Nephron progenitor cell (in vitro differentiated cells): ENCODE data around the gene SEPTIN3.
A peak's percentile ranks its signal among the peaks of the same experiment; 100 is the strongest.

Experiments used
- DNase-seq: peaks from one replicate; pipeline ENCODE4 v3.0.0; 2021
- H3K27ac Mint-ChIP-seq: 2 replicates; pipeline ENCODE4 v1.8.0; 2021; ENCODE audit warnings: mild to moderate bottlenecking, moderate library complexity, mixed read lengths
- H3K27me3 Mint-ChIP-seq: 2 replicates; pipeline ENCODE4 v1.8.0; 2021; ENCODE audit warnings: mild to moderate bottlenecking, low read depth, mixed read lengths; ENCODE audit not compliant: poor library complexity
- H3K36me3 Mint-ChIP-seq: 2 replicates; pipeline ENCODE4 v1.8.0; 2021; ENCODE audit warnings: low read depth, mixed read lengths
- H3K4me1 Mint-ChIP-seq: 2 replicates; pipeline ENCODE4 v1.8.0; 2021; ENCODE audit warnings: mixed read lengths
- H3K4me3 Mint-ChIP-seq: 2 replicates; pipeline ENCODE4 v1.8.0; 2021; ENCODE audit warnings: mild to moderate bottlenecking, moderate library complexity, mixed read lengths
- H3K9me3 Mint-ChIP-seq: 2 replicates; pipeline ENCODE4 v1.8.0; 2021; ENCODE audit warnings: mild to moderate bottlenecking, moderate library complexity, mixed read lengths
- TF ChIP-seq, protein P1 (sequence below): fragments of 200-600 bp; sonication (generic); IDR thresholded peaks from 2 replicates; pipeline ENCODE4 v1.5.0; 2021; ENCODE audit warnings: antibody characterized with exemption

The SEPTIN3 gene

DNA sequence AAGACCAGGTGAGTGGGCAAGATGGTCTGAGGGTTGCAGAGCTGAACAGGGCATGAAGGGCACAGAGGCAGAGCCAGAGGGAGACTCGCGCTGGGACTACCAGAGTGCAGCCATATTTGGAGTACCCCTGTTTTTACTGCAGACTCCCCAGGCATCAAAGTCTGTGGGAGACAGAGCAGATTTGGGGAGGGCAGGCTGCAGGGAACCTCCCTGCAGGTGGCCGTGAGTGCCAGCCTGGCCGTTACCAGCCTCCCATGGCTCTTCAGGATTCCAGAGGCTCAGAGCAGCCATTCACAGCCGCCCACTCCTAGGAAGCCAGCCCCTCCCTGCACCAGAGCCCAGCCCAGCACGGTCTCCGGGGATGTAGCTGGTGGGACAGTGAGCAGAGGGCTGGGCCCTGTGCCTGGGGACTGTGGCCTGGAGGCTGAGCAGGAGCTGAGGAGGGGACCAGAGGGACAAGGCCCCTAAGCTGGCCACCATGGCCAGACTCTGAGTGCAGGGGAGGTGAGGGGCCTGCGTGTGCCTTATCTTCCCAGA lies at the start of gene SEPTIN3:
Gene SEPTIN3, plus strand, starts transcription at position 334 of the 537 bp plus-strand sequence. CDS start 2,050 bp downstream, outside the sequence.
- H3K27me3 Mint-ChIP-seq: peaks cover 39% of the 10 kb centered on the region
- no peak for DNase-seq
- TF ChIP-seq, protein P1, sequence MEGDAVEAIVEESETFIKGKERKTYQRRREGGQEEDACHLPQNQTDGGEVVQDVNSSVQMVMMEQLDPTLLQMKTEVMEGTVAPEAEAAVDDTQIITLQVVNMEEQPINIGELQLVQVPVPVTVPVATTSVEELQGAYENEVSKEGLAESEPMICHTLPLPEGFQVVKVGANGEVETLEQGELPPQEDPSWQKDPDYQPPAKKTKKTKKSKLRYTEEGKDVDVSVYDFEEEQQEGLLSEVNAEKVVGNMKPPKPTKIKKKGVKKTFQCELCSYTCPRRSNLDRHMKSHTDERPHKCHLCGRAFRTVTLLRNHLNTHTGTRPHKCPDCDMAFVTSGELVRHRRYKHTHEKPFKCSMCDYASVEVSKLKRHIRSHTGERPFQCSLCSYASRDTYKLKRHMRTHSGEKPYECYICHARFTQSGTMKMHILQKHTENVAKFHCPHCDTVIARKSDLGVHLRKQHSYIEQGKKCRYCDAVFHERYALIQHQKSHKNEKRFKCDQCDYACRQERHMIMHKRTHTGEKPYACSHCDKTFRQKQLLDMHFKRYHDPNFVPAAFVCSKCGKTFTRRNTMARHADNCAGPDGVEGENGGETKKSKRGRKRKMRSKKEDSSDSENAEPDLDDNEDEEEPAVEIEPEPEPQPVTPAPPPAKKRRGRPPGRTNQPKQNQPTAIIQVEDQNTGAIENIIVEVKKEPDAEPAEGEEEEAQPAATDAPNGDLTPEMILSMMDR: no peak

DNA sequence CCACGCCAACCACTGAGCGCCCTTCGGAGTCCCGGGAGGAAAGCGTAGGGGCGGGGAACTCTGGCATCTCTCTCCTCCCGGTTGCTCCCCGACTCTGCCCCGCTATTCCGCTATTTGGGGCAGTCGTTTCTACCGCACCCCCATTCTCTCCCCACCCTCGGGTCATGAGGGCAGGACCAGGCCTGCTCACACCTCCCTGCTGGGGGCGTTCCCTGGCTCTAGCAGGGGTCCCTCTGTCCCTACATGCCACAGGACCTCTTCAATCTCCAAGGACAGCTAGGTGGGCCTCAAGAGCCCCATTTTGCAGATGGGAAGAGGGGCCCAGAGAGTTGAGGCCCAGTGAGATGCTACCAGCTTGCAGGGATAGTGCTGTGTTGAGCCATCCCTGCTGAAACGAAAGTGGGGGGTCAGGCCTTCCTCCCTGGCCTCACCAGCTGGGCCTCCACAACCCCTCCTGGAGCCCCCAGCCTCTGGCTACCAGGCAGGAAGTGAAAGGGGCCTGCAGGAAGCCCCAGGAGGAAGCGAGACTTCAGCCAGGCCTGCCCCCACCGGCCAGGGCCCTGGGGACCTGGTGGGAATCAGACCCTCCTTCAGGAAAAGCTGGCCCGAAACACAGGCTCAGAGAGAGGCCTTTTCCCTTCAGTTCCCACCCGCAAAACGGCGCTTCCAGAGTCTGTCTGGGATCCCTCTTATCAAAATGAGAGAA lies 48.8 kb upstream of the SEPTIN3 start:
- no peak overlapping the region for H3K27ac Mint-ChIP-seq
- no peak for DNase-seq

More for the DNA sequence above, at the start of gene SEPTIN3:
- Mint-ChIP-seq H3K4me1 (peaks cover 41% of the 10 kb centered on the region), H3K27ac (no peak within 1 kb of the TSS), H3K9me3 (peaks cover 4% of the 10 kb centered on the region), H3K4me3 (no peak within 1 kb of the TSS), H3K36me3 (no peaks in the 10 kb centered on the region)

DNA sequence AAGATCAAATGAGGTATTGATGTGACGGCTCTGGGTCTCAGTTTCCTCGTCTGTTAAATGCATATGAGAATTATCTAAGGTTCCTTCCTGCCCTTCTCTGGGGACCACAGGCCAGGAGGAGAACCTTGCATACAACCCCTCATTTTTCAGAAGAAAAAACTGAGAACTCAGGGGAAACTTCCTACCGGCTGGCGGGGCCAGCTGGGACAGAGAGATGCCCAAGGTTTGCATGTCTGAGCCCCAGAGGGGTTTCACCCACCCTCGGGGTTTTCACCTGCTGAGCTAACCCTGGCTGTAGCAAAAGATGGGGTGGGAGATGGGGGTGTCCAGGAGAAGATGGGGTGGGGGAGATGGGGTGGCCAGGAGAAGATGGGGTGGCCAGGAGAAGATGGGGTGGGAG lies 46.9 kb upstream of the SEPTIN3 start:
- Mint-ChIP-seq H3K4me1 (peaks cover 5% of the 10 kb centered on the region), H3K4me3 (no peak overlapping the region), H3K27ac (no peak overlapping the region), H3K9me3 (no peaks in the 10 kb centered on the region), H3K27me3 (peaks cover 90% of the 10 kb centered on the region), H3K36me3 (peaks cover 4% of the 10 kb centered on the region)
- TF ChIP-seq, protein P1: no peak
- no peak for DNase-seq

More for the DNA sequence above, 48.8 kb upstream of the SEPTIN3 start:
- peaks cover 4% of the 10 kb centered on the region for H3K36me3 Mint-ChIP-seq
- H3K4me3 Mint-ChIP-seq: peak overlapping the region; percentile 52
- peaks cover 96% of the 10 kb centered on the region for H3K27me3 Mint-ChIP-seq
- TF ChIP-seq, protein P1: no peak
- H3K4me1 Mint-ChIP-seq: peaks cover 22% of the 10 kb centered on the region
- no peaks in the 10 kb centered on the region for H3K9me3 Mint-ChIP-seq

GRCh38 chr22:41922940-41923594 lies 46.2 kb upstream of the SEPTIN3 start:
- H3K27me3 Mint-ChIP-seq: peaks cover 90% of the 10 kb centered on the region
- no peak overlapping the region for H3K4me3 Mint-ChIP-seq
- no peak overlapping the region for H3K27ac Mint-ChIP-seq
- DNase-seq: no peak
- TF ChIP-seq, protein P1: no peak
- peaks cover 11% of the 10 kb centered on the region for H3K4me1 Mint-ChIP-seq
- peaks cover 4% of the 10 kb centered on the region for H3K36me3 Mint-ChIP-seq
- H3K9me3 Mint-ChIP-seq: no peaks in the 10 kb centered on the region

DNA sequence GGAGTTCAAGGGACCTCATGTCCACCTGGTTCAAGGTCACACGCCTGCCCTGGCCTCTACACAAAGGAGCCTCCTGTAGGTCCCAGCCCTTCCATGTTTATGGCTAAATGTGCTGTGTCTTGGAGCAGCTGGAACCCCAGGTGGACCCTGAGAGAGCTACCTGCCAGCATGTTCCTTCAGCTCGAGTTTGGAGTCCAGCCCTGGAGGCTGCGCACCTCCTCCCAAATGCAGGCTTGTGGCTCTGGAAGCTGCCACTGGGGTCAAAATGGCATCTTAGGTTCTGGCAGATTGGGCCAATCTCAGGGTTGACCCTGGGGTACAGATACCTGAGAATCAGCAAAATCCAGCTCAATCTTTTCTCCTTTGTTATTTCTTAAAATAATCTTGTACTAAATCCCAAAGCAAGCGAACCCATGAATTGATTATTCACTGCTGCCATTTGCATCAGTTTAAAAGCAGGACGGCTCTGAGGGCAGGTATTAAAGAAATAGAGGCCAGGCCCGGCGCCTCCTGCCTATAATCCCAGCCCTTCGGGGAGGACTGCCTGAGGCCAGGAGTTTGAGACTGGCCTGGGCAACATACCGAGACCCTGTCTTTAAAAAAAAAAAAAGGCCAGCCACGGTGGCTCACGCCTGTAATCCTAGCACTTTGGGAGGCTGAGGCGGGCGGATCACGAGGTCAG lies 45.5 kb upstream of the SEPTIN3 start:
- H3K9me3 Mint-ChIP-seq: no peaks in the 10 kb centered on the region
- H3K4me3 Mint-ChIP-seq: no peak overlapping the region
- H3K27ac Mint-ChIP-seq: no peak overlapping the region
- peaks cover 18% of the 10 kb centered on the region for H3K4me1 Mint-ChIP-seq
- TF ChIP-seq, protein P1: no peak
- H3K36me3 Mint-ChIP-seq: peaks cover 4% of the 10 kb centered on the region
- DNase-seq: no peak
- peaks cover 87% of the 10 kb centered on the region for H3K27me3 Mint-ChIP-seq
